D721Med (cell line): ENCODE measurements around the gene CNEP1R1.

Source experiments
- DNase-seq: peaks from one replicate; pipeline ENCODE4 v3.0.0; 2011; ENCODE audit warnings: low spot score; ENCODE audit not compliant: insufficient read length
- FAIRE-seq: peaks from 2 replicates; lab custom pipeline; 2011; peaks lifted over from hg19 to GRCh38; lab: Jason Lieb, UNC
- CTCF ChIP-seq: IDR thresholded peaks from 2 replicates; pipeline ENCODE4 v1.5.1; 2012; ENCODE audit warnings: mild to moderate bottlenecking, control low read depth; ENCODE audit not compliant: insufficient read depth; ENCODE audit errors: missing control alignments

CNEP1R1 gene

GRCh38 chr16:50059111-50059510 is 34.1 kb downstream of the CNEP1R1 start:
- FAIRE-seq (no peak), DNase-seq (no peak)
- TF ChIP-seq CTCF = no peak

- no peak for DNase-seq
- no peak for TF ChIP-seq CTCF
- no peak for FAIRE-seq
Measured at GRCh38 chr16:50059669-50060068, 34.6 kb downstream of the CNEP1R1 start.

- DNase-seq = no peak
- no peak for TF ChIP-seq CTCF
- no peak for FAIRE-seq
Measured at GRCh38 chr16:50061326-50061725, 36.3 kb downstream of the CNEP1R1 start.

GRCh38 chr16:50065241-50065623 is 40.2 kb downstream of the CNEP1R1 start:
- DNase-seq = no peak
- TF ChIP-seq CTCF = no peak
- no peak for FAIRE-seq

- TF ChIP-seq CTCF = no peak
- FAIRE-seq = no peak
Measured at GRCh38 chr16:50065624-50066481, 40.8 kb downstream of the CNEP1R1 start, which contains the start of gene HEATR3. HEATR3 (plus strand) TSS chr16:50065970; CDS start chr16:50066132, 162 bp downstream.

GRCh38 chr16:50066482-50067289 is 41.7 kb downstream of the CNEP1R1 start:
- FAIRE-seq (no peak), DNase-seq (no peak)
- no peak for TF ChIP-seq CTCF

More at GRCh38 chr16:50065624-50066481, 40.8 kb downstream of the CNEP1R1 start, which contains the start of gene HEATR3:
- DNase-seq = peak; percentile 34
